GM08714 (cell line): ENCODE results near the gene GLS.
"Not testable (repeated sequence)": the region's sequence is repeated elsewhere in the genome, so short reads cannot be mapped to it uniquely, and the experiment has no call there.

Experiments
- H3K4me3 ChIP-seq: fragments of 200-500 bp; sonication (Bioruptor generic); 2 replicates; pipeline ENCODE4 v1.5.1; 2014; ENCODE audit warnings: mild to moderate bottlenecking, low read length, inconsistent platforms
- ZNF274 ChIP-seq: IDR thresholded peaks from 2 replicates; pipeline ENCODE4 v1.6.1; 2012; ENCODE audit warnings: mild to moderate bottlenecking, low read depth, low read length

The GLS gene

GRCh38 chr2:190953257-190953656 is 72.6 kb downstream of the GLS start:
- H3K4me3 ChIP-seq = no peak overlapping the region
- no peak for TF ChIP-seq ZNF274

DNA sequence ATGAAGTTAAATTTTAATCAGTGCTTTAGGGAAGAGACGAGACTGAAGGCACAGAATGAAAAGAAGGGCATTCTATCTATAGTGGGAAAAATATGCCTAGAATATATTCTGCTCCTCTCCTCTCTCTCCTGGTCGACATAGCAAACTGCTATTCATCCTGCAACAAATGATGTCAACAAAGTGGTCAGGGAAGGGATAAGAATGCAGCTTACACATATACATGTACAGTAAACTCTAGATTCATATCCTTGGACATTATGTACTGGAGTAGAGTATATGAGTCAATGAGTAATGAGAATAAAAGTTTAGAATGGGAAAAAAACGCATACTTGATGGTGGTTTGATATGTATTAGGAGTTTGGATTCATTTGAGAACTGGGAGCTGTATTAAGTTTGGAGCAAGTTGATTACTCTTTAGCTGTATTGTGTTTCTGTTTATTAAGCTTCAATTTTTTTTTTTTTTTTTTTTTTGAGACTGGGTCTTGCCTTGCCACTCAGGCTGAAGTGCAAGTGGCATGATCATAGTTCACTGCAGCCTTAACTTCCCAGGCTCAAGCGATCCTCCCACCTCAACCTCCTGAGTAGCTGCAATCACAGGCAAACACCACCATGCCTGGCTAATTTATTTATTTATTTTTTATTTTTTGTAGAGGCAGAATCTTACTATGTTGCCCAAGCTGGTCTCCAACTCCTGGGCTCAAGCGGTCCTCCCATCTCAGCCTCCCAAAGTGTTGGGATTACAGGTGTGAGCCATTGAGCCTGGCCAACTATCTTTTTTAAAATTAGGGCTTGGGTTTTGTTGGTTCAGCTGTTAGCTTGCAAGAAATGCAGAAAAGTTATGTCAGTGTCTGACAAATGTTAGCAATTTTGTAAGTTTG is 79.5 kb downstream of the GLS start:
- TF ChIP-seq ZNF274 = no peak
- no peak overlapping the region for H3K4me3 ChIP-seq

DNA sequence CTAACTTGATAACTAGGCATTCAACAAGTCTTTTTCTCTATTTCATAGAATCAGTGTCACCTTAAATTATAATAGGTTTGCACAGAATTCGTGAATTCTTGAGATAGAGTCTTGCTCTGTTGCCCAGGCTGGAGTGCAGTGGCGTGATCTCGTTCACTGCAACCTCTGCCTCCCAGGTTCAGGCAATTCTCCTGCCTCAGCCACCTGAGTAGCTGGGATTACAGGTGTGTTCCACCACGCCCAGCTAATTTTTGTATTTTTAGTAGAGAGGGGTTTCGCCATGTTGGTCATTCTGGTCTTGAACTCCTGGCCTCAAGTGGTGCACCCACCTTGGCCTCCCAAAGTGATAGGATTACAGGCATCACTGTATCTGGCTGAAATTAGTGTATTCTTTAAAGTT is 80.5 kb downstream of the GLS start:
- not testable (repeated sequence) for H3K4me3 ChIP-seq

DNA sequence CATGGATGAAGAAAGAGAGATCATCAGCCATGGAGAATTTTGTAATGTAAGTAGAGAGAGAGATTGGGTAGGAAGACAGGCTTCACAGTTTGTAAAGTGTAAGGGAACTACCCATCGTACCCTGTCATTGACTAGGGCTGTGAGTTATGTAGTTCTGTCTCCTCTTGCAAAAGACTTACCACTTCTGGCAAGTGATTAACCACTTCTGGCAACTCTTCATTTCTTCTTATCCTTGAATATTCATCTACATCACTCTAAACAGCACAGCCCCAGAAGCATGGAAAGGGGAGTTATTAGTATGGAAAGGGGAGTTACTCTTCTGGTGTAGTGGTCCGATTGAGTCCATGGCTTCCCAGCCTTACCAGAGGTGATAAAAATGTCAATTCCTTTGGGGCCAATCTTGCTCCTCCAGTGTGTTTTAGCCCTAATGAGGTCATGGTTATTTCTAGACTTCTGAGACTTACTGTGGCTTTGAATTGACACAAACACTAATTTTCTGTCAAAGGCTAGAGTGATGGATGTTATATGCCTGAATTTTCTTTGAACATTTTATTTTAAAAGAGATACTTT is 81.4 kb downstream of the GLS start:
- TF ChIP-seq ZNF274 = no peak
- H3K4me3 ChIP-seq = no peak overlapping the region

- no peak for TF ChIP-seq ZNF274
- no peak overlapping the region for H3K4me3 ChIP-seq
Measured at GRCh38 chr2:190963088-190963487, 82.5 kb downstream of the GLS start.

- no peak overlapping the region for H3K4me3 ChIP-seq
- no peak for TF ChIP-seq ZNF274
Measured at GRCh38 chr2:190964170-190964795, 83.7 kb downstream of the GLS start.

GRCh38 chr2:190965580-190966222 is 85.1 kb downstream of the GLS start:
- no peak overlapping the region for H3K4me3 ChIP-seq
- TF ChIP-seq ZNF274 = no peak

DNA sequence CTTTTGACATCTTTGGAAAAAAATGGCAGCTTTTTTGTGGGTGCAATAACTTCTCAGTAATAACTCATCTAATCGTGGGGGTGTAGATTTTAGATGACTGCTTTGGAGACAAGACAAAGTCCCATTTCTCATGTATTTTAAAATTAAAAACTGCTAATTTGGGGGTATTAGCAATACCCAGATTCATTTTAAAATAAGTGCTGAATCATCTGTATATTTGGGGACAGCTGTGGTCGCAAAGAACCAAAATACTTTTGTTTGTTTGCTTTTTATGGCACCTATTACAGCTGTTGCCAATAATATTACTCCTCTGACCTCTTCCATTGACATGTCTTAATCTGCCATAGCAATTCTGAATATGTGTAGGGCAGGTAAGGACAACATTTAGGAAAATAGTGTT is 87.9 kb downstream of the GLS start:
- no peak for TF ChIP-seq ZNF274
- H3K4me3 ChIP-seq = no peak overlapping the region

- H3K4me3 ChIP-seq = no peak overlapping the region
- TF ChIP-seq ZNF274 = no peak
Measured at GRCh38 chr2:190970160-190970559, 89.5 kb downstream of the GLS start.

DNA sequence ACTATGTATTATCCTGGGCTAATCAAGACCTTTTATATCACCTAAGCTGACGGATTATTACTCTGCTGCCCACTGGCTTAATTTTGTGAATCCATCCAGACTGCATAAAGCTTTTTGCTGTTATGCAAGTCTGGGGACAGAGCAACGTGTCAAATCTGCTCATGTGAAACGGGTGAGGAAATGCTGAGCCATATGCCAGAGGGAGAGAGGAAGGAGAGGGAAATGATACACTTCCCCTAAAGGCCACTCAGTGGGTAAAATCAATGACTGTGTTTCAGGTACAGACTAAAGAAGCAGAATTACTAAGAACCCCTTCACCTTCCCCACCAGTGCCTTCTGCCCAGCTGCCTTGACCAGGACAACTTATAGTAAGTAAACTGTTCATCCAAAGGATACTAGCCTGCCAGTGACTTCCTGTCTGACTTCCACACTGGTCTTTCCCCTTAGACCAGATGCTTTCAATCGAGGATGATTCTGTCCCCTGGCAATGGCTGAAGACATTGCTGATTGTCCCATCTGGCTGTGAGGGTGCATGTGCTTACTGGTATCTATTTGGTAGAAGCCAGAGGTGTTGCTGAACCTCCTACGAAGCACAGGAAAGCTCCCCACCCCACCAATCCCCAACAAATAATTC is 90.4 kb downstream of the GLS start:
- H3K4me3 ChIP-seq = no peak overlapping the region
- TF ChIP-seq ZNF274 = no peak

DNA sequence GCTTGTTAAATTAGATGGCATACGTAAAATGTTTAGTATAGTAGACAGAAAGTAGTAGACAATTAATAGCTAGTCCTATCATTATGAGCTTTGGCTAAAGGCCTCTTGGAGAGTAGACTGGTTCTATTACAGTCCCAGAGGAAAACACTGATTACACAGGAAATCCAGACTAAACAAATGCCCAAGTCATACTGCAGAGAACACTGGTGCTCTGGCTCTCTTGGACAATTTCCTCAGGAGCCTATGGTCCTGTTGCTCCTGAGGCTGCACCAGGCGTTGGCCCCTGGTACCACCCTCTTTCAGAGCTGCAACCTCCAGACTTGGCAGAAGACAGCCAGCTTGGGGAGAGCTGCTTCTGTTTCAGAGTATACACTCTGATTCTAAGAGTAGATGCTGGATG is 91.6 kb downstream of the GLS start:
- no peak for TF ChIP-seq ZNF274
- no peak overlapping the region for H3K4me3 ChIP-seq

- TF ChIP-seq ZNF274 = no peak
- no peak overlapping the region for H3K4me3 ChIP-seq
Measured at GRCh38 chr2:190972846-190973245, 92.2 kb downstream of the GLS start.

DNA sequence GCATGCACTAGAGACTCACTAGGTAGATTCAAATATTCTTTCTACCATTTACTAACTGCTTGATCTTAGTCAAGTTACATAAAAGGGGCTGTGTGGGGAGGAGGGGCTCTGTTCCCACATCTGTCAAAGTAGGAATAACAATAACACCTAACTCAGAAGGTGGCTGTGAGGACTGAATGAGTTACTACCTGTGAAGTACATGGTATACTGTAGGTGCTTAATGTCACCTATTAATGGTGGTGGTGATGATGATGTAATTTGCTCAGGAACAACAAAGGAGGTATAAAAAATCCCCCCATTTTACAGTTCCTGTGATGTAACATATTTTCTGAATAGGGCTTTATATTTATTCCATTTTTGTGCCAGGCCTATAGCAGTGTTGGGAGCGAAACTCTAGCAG is 92.6 kb downstream of the GLS start:
- no peak for TF ChIP-seq ZNF274
- H3K4me3 ChIP-seq = no peak overlapping the region
